Adrenal gland (tissue), 12 donors: Measurements from ENCODE around the gene ZBTB34. TPM values are rescaled to one million over a fixed set of nuclear protein-coding genes. Genes with fewer than 3 reads are reported as not detected.

ENCODE experiments used
- DNase-seq, 7 donors: peaks; one replicate each; pipeline ENCODE4 v3.0.0-alpha.2; 2019 to 2020
- H3K27ac ChIP-seq, 5 donors: fragments of 200-600 bp; sonication (generic) in 4 of 5; 1 replicate in 3 of 5; 2 replicates in 2 of 5; pipeline versions ENCODE4 v1.5.1 to v1.8.0; 2016 to 2020; ENCODE audit warnings: mild to moderate bottlenecking in 1 of 5
- H3K27me3 ChIP-seq: fragments of 200-600 bp; 2 replicates; pipeline ENCODE4 v1.8.0; 2021
- H3K36me3 ChIP-seq, 2 donors: fragments of 200-600 bp; replicated peaks in 1 of 2; 1 replicate in 1 of 2; 2 replicates in 1 of 2; pipeline versions ENCODE4 v1.5.1 to v1.8.0; 2018 to 2022
- H3K4me1 ChIP-seq, 2 donors: fragments of 200-600 bp; replicated peaks in 1 of 2; 1 replicate in 1 of 2; 2 replicates in 1 of 2; pipeline versions ENCODE4 v1.5.1 to v1.8.0; 2018 to 2021
- H3K4me3 ChIP-seq, 4 donors: fragments of 200-600 bp; sonication (generic) in 3 of 4; one replicate each; pipeline ENCODE4 v1.5.1; 2016 to 2018
- H3K9me3 ChIP-seq, 3 donors: fragments of 200-600 bp; sonication (generic) in 1 of 3; replicated peaks in 1 of 3; 1 replicate in 2 of 3; 2 replicates in 1 of 3; pipeline versions ENCODE4 v1.5.1 to v1.8.0; 2016 to 2021
- CTCF ChIP-seq, 6 experiments: fragments of 450-650 bp in 4 of 6; fragments of 200-600 bp in 2 of 6; sonication (generic) in 1 of 6; IDR thresholded peaks; 1 replicate in 5 of 6; 2 replicates in 1 of 6; pipeline versions ENCODE4 v1.5.1 to v1.8.0; 2016 to 2021; ENCODE audit warnings: antibody characterized with exemption in 6 of 6, mild to moderate bottlenecking in 2 of 6, moderate library complexity in 1 of 6
- POLR2A ChIP-seq, 2 donors: fragments of 450-650 bp; IDR thresholded peaks; one replicate each; pipeline ENCODE4 v1.6.1; 2017; ENCODE audit warnings: antibody characterized with exemption in 2 of 2, mild to moderate bottlenecking in 2 of 2, moderate library complexity in 1 of 2
- WGBS, 4 donors: extraction: QIAGEN DNeasy Blood & Tissue Kit in 2 of 4; methylation state at CpG; one replicate each; pipeline versions ENCODE4 v1.1.5 to v1.1.7; 2013 to 2017; 5-methylcytosine and 5-hydroxymethylcytosine counted together
- intact Hi-C, 2 donors: fragments of 100-400 bp; cut with DNase I; formaldehyde crosslinking; loops; one replicate each; pipeline versions ENCODE4 v1.14.1 to v1.15.0; 2022 to 2023
- polyA plus RNA-seq, 3 donors: library from polyadenylated mRNA; stranded (reverse); fragments of 200-250 nt in 2 of 3; fragments of 350-450 nt in 1 of 3; fragmentation: Illumina TruSeq in 1 of 3; extraction: RNeasy Lipid Tissue Mini Kit (QIAGEN cat#74804) in 1 of 3; gene quantifications; one replicate each; pipeline ENCODE4 v1.2.3, GENCODE V29; 2013 to 2014
- total RNA-seq, 9 donors: library from RNA; depleted of rRNA in 4 of 9; stranded (reverse); fragments of >200 nt in 4 of 9; fragments of 120-200 nt in 1 of 9; fragmentation: NEBNext Ultra II Directional in 1 of 9; extraction: Animal tissue kit (Norgen Biotek cat#: 25700) in 1 of 9; gene quantifications; one replicate each; pipeline versions ENCODE4 v1.1.0 to v1.2.4, GENCODE V29; 2013 to 2023
- donor health status: healthy with polysubstance abuse.
- donor health status: Bipolar disorder and iron deficiency.
- donor health status: DM: yes; HTN: yes; CAD: no.
- donor health status: DM: no; HTN: no; CAD: no.
- donor health status: DM: no; HTN: no; CAD: no.
- donor health status: DM: yes; HTN: yes; CAD: no.

ZBTB34 gene
- total and polyA plus RNA-seq, 12 donors, result 1.7 to 10.8 (median 6.3) TPM

- Histone ChIP-seq H3K4me3 (no peak overlapping the region), H3K27me3 (no peaks in the 10 kb centered on the region), H3K36me3 (peaks cover 0 to 11% of the 10 kb centered on the region in 2 donors), H3K27ac (no peak overlapping the region), H3K4me1 (peaks cover 0 to 38% of the 10 kb centered on the region in 2 donors), H3K9me3 (no peaks in the 10 kb centered on the region)
- no peak for TF ChIP-seq POLR2A (IDR thresholded peaks at IDR 0.05)
- no peak for DNase-seq
- intact Hi-C loops, result no loop called here
- WGBS, 4 donors, result 74 to 94% (median 85%) methylated on average over 7 of the region's 7 CpGs
These were observed 33.2 kb upstream of the ZBTB34 start for GRCh38 chr9:126827227-126827626.

GRCh38 chr9:126829035-126829434 is 31.4 kb upstream of the ZBTB34 start:
- Histone ChIP-seq H3K4me1 (peaks cover 0 to 34% of the 10 kb centered on the region in 2 donors), H3K4me3 (no peak overlapping the region), H3K9me3 (no peaks in the 10 kb centered on the region), H3K27me3 (no peaks in the 10 kb centered on the region), H3K36me3 (peaks cover 0 to 29% of the 10 kb centered on the region in 2 donors), H3K27ac (no peak overlapping the region)
- intact Hi-C loops, result no loop called here
- TF ChIP-seq CTCF (IDR thresholded peaks at IDR 0.05) (no peak), POLR2A (IDR thresholded peaks at IDR 0.05) (no peak)
- DNase-seq, result no peak
- WGBS, 4 donors, result 96 to 100% (median 99%) methylated on average over 1 of the region's 1 CpG

- Histone ChIP-seq H3K9me3 (no peaks in the 10 kb centered on the region), H3K27me3 (no peaks in the 10 kb centered on the region), H3K27ac (no peak overlapping the region), H3K36me3 (peaks cover 0 to 22% of the 10 kb centered on the region in 2 donors), H3K4me3 (no peak overlapping the region), H3K4me1 (peaks cover 0 to 39% of the 10 kb centered on the region in 2 donors)
- no peak for DNase-seq
- 89 to 93% (median 90%) methylated on average over 3 of the region's 3 CpGs for WGBS, 4 donors
- intact Hi-C loops, result no loop called here
- no peak for TF ChIP-seq POLR2A (IDR thresholded peaks at IDR 0.05)
- no peak for TF ChIP-seq CTCF (IDR thresholded peaks at IDR 0.05)
These were observed 29.6 kb upstream of the ZBTB34 start for GRCh38 chr9:126830827-126831226.

GRCh38 chr9:126832440-126832839 is 28.0 kb upstream of the ZBTB34 start:
- H3K4me1 ChIP-seq, result peaks cover 0 to 30% of the 10 kb centered on the region in 2 donors
- intact Hi-C loops, result no loop called here
- peaks cover 0 to 22% of the 10 kb centered on the region in 2 donors for H3K36me3 ChIP-seq

More at GRCh38 chr9:126832440-126832839, 28.0 kb upstream of the ZBTB34 start:
- peak; percentile 48 to 74 (median 55) for DNase-seq
- Histone ChIP-seq H3K9me3 (no peaks in the 10 kb centered on the region), H3K27ac (peak overlapping the region in 3 of 5 donors; percentile 10 to 83 (median 73)), H3K4me3 (no peak overlapping the region), H3K27me3 (no peaks in the 10 kb centered on the region)
- WGBS, 4 donors, result 53 to 66% (median 60%) methylated on average over 9 of the region's 9 CpGs
- no peak for TF ChIP-seq CTCF (IDR thresholded peaks at IDR 0.05)
- no peak for TF ChIP-seq POLR2A (IDR thresholded peaks at IDR 0.05)
